SK-N-SH (cell line): ENCODE data around the gene FCRL5. TPM values are rescaled to one million over a fixed set of nuclear protein-coding genes. Genes with fewer than 3 reads are reported as not detected.

Source experiments
- CTCF ChIA-PET: fragments of 300-600, 350-600 bp; formaldehyde crosslinking; extraction: SDS; loops from one replicate; lab custom pipeline; 2021; lab: Yijun Ruan, JAX
- POLR2A ChIA-PET: fragments of 350-600 bp; sonication (Branson Sonifier 250); formaldehyde crosslinking; extraction: SDS; loops from one replicate; lab custom pipeline; 2020; ENCODE audit warnings: antibody characterized with exemption, inconsistent platforms; lab: Yijun Ruan, JAX
- DNase-seq: peaks from one replicate; pipeline ENCODE4 v3.0.0; 2012
- H2AFZ ChIP-seq: fragments of 200-600 bp; sonication (generic); 2 replicates; pipeline ENCODE4 v1.8.1; 2016; ENCODE audit warnings: antibody characterized with exemption, mild to moderate bottlenecking, low read depth
- H3F3A ChIP-seq: fragments of 200-600 bp; sonication (generic); replicated peaks from 2 replicates; pipeline ENCODE3; 2016; ENCODE audit warnings: antibody characterized with exemption, mild to moderate bottlenecking; ENCODE audit not compliant: insufficient read depth
- H3K27ac ChIP-seq, 2 experiments: fragments of 200-500 bp in 1 of 2; fragments of 200-600 bp in 1 of 2; sonication (Bioruptor generic) in 1 of 2; sonication (generic), shearing (Covaris generic) in 1 of 2; 2 replicates each; pipeline versions ENCODE4 v1.5.1 to v1.6.1; 2014 to 2016; ENCODE audit warnings: low read depth in 2 of 2, inconsistent platforms in 1 of 2, low read length in 1 of 2, mild to moderate bottlenecking in 1 of 2, mixed read lengths in 1 of 2
- H3K27me3 ChIP-seq: fragments of 200-600 bp; sonication (generic), shearing (Covaris generic); 2 replicates; pipeline ENCODE4 v1.6.1; 2016; ENCODE audit warnings: mixed run types; ENCODE audit not compliant: insufficient read depth
- H3K36me3 ChIP-seq, 2 experiments: fragments of 200-500 bp in 1 of 2; fragments of 200-600 bp in 1 of 2; sonication (Bioruptor generic) in 1 of 2; sonication (generic) in 1 of 2; replicated peaks in 1 of 2; 2 replicates each; pipeline versions ENCODE3 to v1.5.1; 2014 to 2016; ENCODE audit warnings: low read length in 1 of 2, mild to moderate bottlenecking in 1 of 2; ENCODE audit not compliant: insufficient read depth in 2 of 2, control insufficient read depth in 1 of 2
- H3K4me1 ChIP-seq, 2 experiments: fragments of 200-500 bp in 1 of 2; fragments of 200-600 bp in 1 of 2; sonication (Bioruptor generic) in 1 of 2; sonication (generic), shearing (Covaris generic) in 1 of 2; 2 replicates each; pipeline versions ENCODE4 v1.5.1 to v1.6.1; 2014 to 2016; ENCODE audit warnings: low read depth in 1 of 2, low read length in 1 of 2, mixed run types in 1 of 2; ENCODE audit not compliant: insufficient read depth in 2 of 2, control insufficient read depth in 1 of 2
- H3K4me2 ChIP-seq: fragments of 200-600 bp; sonication (generic), shearing (Covaris generic); 2 replicates; pipeline ENCODE4 v1.6.1; 2017; ENCODE audit warnings: mixed run types
- H3K4me3 ChIP-seq, 2 experiments: fragments of 200-500 bp in 1 of 2; fragments of 200-600 bp in 1 of 2; sonication (Bioruptor generic) in 1 of 2; sonication (generic), shearing (Covaris generic) in 1 of 2; 2 replicates each; pipeline versions ENCODE4 v1.5.1 to v1.8.1; 2014 to 2016; ENCODE audit warnings: low read depth in 2 of 2, inconsistent platforms in 1 of 2, low read length in 1 of 2, mild to moderate bottlenecking in 1 of 2, mixed read lengths in 1 of 2, moderate library complexity in 1 of 2
- H3K79me2 ChIP-seq: fragments of 200-600 bp; sonication (generic); 2 replicates; pipeline ENCODE4 v1.8.1; 2017; ENCODE audit warnings: mild to moderate bottlenecking; ENCODE audit not compliant: insufficient read depth
- H3K9ac ChIP-seq: fragments of 200-600 bp; sonication (generic); 2 replicates; pipeline ENCODE4 v1.6.1; 2017; ENCODE audit warnings: mixed run types
- H3K9me2 ChIP-seq: fragments of 200-600 bp; sonication (generic); 2 replicates; pipeline ENCODE4 v1.6.1; 2017; ENCODE audit warnings: mixed run types
- H3K9me3 ChIP-seq: fragments of 200-600 bp; sonication (generic); 2 replicates; pipeline ENCODE4 v1.6.1; 2017; ENCODE audit warnings: mixed run types, mild to moderate bottlenecking, moderate library complexity
- H4K20me1 ChIP-seq: fragments of 200-600 bp; sonication (generic); 2 replicates; pipeline ENCODE4 v1.6.1; 2017; ENCODE audit warnings: mild to moderate bottlenecking, mixed run types; ENCODE audit not compliant: insufficient read depth
- CHD2 ChIP-seq: fragments of 150-350 bp; IDR thresholded peaks from 2 replicates; pipeline ENCODE4 v1.6.1; 2018; ENCODE audit warnings: low read length; ENCODE audit not compliant: partially characterized antibody
- ELF1 ChIP-seq: IDR thresholded peaks from 2 replicates; pipeline ENCODE4 v1.4.0; 2012
- FOXJ3 ChIP-seq: sonication (generic); formaldehyde crosslinking; IDR thresholded peaks from 2 replicates; pipeline ENCODE4 v1.5.1; 2020; ENCODE audit warnings: mild to moderate bottlenecking, missing genetic modification reagents
- FOXM1 ChIP-seq: IDR thresholded peaks from 2 replicates; pipeline ENCODE4 v1.4.0; 2012; ENCODE audit warnings: low read depth, mild to moderate bottlenecking
- GABPA ChIP-seq: IDR thresholded peaks from 2 replicates; pipeline ENCODE4 v1.4.0; 2012; ENCODE audit warnings: low read depth, mild to moderate bottlenecking
- JUND ChIP-seq: IDR thresholded peaks from 2 replicates; pipeline ENCODE4 v1.4.0; 2012
- MEF2A ChIP-seq: IDR thresholded peaks from 2 replicates; pipeline ENCODE4 v1.4.0; 2012; ENCODE audit warnings: low read depth, borderline replicate concordance
- MXI1 ChIP-seq: IDR thresholded peaks from 2 replicates; pipeline ENCODE4 v1.6.1; 2012; ENCODE audit warnings: mild to moderate bottlenecking, low read depth, low read length, improper control_type of control experiment
- NRF1 ChIP-seq: IDR thresholded peaks from 2 replicates; pipeline ENCODE4 v1.6.1; 2012; ENCODE audit warnings: low read depth, mild to moderate bottlenecking, low read length
- PBX3 ChIP-seq: IDR thresholded peaks from 2 replicates; pipeline ENCODE4; 2012
- POLR2AphosphoS5 ChIP-seq: IDR thresholded peaks from 2 replicates; pipeline ENCODE4 v1.6.1; 2012; ENCODE audit warnings: low read depth, low read length
- RAD21 ChIP-seq: IDR thresholded peaks from 2 replicates; pipeline ENCODE4 v1.6.1; 2012; ENCODE audit warnings: mild to moderate bottlenecking, low read length
- RCOR1 ChIP-seq: fragments of 150-350 bp; IDR thresholded peaks from 2 replicates; pipeline ENCODE4 v1.6.1; 2017; ENCODE audit warnings: antibody characterized with exemption, low read length
- SMC3 ChIP-seq: IDR thresholded peaks from 2 replicates; pipeline ENCODE4 v1.6.1; 2012; ENCODE audit warnings: low read depth, low read length, improper control_type of control experiment
- TAF1 ChIP-seq: IDR thresholded peaks from 2 replicates; pipeline ENCODE4 v1.6.1; 2012; ENCODE audit warnings: low read depth, mild to moderate bottlenecking, low read length, moderate library complexity, borderline replicate concordance
- TEAD4 ChIP-seq: IDR thresholded peaks from 2 replicates; pipeline ENCODE4 v1.4.0; 2012; ENCODE audit warnings: mild to moderate bottlenecking, borderline replicate concordance; ENCODE audit not compliant: insufficient read depth
- USF2 ChIP-seq: fragments of 150-350 bp; IDR thresholded peaks from 2 replicates; pipeline ENCODE4 v1.6.1; 2017; ENCODE audit warnings: antibody characterized with exemption, low read length, low read depth, borderline replicate concordance
- YY1 ChIP-seq: IDR thresholded peaks from 2 replicates; pipeline ENCODE4 v1.4.0; 2012; ENCODE audit warnings: low read depth, mild to moderate bottlenecking
- ZBTB33 ChIP-seq: IDR thresholded peaks from 2 replicates; pipeline ENCODE4 v1.4.0; 2012; ENCODE audit warnings: low read depth, borderline replicate concordance
- WGBS: methylation state at CpG from one replicate; pipeline ENCODE4 v1.1.6; 2017; ENCODE audit warnings: low lambda C conversion rate; 5-methylcytosine and 5-hydroxymethylcytosine counted together
- polyA plus RNA-seq, 3 experiments: library from polyadenylated mRNA; depleted of rRNA; stranded (reverse); fragments of >200 nt; gene quantifications; 2 replicates each; pipeline ENCODE4 v1.2.3, GENCODE V29; 2012
- TF ChIP-seq, protein P1 (sequence below): fragments of 150-350 bp; IDR thresholded peaks from 2 replicates; pipeline ENCODE4 v1.6.1; 2016; ENCODE audit warnings: mild to moderate bottlenecking, low read depth, low read length
- TF ChIP-seq, protein P2 (sequence below): fragments of 200-600 bp; sonication (generic); IDR thresholded peaks from 2 replicates; pipeline ENCODE4 v1.6.1; 2017; ENCODE audit warnings: antibody characterized with exemption, mild to moderate bottlenecking, moderate library complexity
- TF ChIP-seq, protein P3 (sequence below): IDR thresholded peaks from 2 replicates; pipeline ENCODE4 v1.4.0; 2012; ENCODE audit warnings: low read depth, borderline replicate concordance
- TF ChIP-seq, protein P4 (sequence below): IDR thresholded peaks from 2 replicates; pipeline ENCODE4 v1.4.0; 2012; ENCODE audit warnings: low read depth

The FCRL5 gene
- polyA plus RNA-seq, 1 of the 3 experiments (the other 2 are of a cell fraction): not detected

DNA sequence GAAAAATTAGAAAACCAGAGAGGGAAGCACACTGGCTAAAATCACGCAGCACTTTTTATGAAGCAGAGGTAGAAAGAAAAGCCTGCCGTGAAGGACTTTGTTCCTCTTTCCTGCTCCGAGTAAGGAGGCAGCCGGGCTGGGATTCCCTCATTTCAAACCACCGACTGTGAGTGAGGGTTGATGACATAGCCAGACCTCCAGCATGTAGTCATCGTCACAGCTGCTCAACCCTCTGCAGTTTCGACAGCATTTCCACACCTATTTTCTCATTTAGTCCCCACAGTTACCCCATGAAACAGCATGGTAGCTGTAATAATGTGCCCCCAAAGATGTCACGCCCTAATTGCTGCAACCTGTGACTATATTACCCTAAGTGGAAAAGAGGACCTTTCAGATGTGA, 35.3 kb downstream of the FCRL5 start (continued):
- no peak for TF ChIP-seq GABPA
- no peak for TF ChIP-seq RAD21
- TF ChIP-seq POLR2AphosphoS5: no peak
- no peak for TF ChIP-seq NRF1
- no peak for TF ChIP-seq MEF2A

DNA sequence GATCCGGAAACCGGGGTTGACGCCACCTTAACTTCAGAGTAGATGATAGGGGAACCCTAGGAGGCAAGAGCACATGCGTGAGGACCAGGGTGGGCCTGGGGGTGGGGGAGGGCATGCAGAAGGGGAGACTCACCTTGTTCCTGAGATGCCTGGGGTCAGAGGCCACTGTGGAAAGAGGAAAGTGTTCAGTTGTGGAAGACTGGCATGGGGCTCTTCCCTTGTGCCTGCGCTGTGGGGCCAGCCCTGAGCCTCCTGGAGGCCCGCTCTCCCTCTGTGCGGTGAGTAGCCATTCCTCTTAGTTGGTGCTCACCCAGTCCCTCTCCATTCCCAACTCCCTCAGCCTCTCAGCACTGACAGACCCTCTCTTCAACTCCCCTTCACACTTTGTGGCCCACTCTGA, 36.6 kb downstream of the FCRL5 start:
- peaks cover 40% of the 10 kb centered on the region for H3K27me3 ChIP-seq
- H3K9me2 ChIP-seq: no peaks in the 10 kb centered on the region
- no peak overlapping the region for H3K4me2 ChIP-seq
- no peaks in the 10 kb centered on the region for H4K20me1 ChIP-seq
- ChIA-PET CTCF (interaction anchor here (1.4 kb wide), 1 partner anchor 10 kb away, joined by 8 read pairs; no protein-coding TSS in a partner anchor), POLR2A (no interaction called here)
- no peaks in the 10 kb centered on the region for H3F3A ChIP-seq
- H3K27ac ChIP-seq: no peak overlapping the region
- no peak overlapping the region for H3K9ac ChIP-seq
- 29% methylated on average over 4 of the region's 7 CpGs for WGBS
- H3K36me3 ChIP-seq: no peaks in the 10 kb centered on the region
- no peak overlapping the region for H3K4me3 ChIP-seq
- H2AFZ ChIP-seq: no peak overlapping the region
- TF ChIP-seq, protein P1, sequence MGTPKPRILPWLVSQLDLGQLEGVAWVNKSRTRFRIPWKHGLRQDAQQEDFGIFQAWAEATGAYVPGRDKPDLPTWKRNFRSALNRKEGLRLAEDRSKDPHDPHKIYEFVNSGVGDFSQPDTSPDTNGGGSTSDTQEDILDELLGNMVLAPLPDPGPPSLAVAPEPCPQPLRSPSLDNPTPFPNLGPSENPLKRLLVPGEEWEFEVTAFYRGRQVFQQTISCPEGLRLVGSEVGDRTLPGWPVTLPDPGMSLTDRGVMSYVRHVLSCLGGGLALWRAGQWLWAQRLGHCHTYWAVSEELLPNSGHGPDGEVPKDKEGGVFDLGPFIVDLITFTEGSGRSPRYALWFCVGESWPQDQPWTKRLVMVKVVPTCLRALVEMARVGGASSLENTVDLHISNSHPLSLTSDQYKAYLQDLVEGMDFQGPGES: no peak
- TF ChIP-seq TEAD4: no peak
- TF ChIP-seq, protein P2, sequence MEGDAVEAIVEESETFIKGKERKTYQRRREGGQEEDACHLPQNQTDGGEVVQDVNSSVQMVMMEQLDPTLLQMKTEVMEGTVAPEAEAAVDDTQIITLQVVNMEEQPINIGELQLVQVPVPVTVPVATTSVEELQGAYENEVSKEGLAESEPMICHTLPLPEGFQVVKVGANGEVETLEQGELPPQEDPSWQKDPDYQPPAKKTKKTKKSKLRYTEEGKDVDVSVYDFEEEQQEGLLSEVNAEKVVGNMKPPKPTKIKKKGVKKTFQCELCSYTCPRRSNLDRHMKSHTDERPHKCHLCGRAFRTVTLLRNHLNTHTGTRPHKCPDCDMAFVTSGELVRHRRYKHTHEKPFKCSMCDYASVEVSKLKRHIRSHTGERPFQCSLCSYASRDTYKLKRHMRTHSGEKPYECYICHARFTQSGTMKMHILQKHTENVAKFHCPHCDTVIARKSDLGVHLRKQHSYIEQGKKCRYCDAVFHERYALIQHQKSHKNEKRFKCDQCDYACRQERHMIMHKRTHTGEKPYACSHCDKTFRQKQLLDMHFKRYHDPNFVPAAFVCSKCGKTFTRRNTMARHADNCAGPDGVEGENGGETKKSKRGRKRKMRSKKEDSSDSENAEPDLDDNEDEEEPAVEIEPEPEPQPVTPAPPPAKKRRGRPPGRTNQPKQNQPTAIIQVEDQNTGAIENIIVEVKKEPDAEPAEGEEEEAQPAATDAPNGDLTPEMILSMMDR: no peak
- no peak for TF ChIP-seq TAF1
- no peak for TF ChIP-seq FOXM1
- no peak for TF ChIP-seq RCOR1
- no peak for TF ChIP-seq YY1
- no peak for TF ChIP-seq ZBTB33
- no peak for TF ChIP-seq SMC3
- TF ChIP-seq RAD21: no peak
- TF ChIP-seq USF2: no peak
- TF ChIP-seq ELF1: no peak
- no peak for TF ChIP-seq JUND
- no peak for TF ChIP-seq FOXJ3
- TF ChIP-seq CHD2: no peak
- TF ChIP-seq, protein P3, sequence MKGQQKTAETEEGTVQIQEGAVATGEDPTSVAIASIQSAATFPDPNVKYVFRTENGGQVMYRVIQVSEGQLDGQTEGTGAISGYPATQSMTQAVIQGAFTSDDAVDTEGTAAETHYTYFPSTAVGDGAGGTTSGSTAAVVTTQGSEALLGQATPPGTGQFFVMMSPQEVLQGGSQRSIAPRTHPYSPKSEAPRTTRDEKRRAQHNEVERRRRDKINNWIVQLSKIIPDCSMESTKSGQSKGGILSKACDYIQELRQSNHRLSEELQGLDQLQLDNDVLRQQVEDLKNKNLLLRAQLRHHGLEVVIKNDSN: no peak
- TF ChIP-seq, protein P4, sequence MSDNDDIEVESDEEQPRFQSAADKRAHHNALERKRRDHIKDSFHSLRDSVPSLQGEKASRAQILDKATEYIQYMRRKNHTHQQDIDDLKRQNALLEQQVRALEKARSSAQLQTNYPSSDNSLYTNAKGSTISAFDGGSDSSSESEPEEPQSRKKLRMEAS: no peak
- no peak for TF ChIP-seq MXI1
- TF ChIP-seq PBX3: no peak
- H3K79me2 ChIP-seq: no peaks in the 10 kb centered on the region
- no peak for DNase-seq
- no peaks in the 10 kb centered on the region for H3K4me1 ChIP-seq
- H3K9me3 ChIP-seq: no peaks in the 10 kb centered on the region
